Esophagus squamous epithelium (tissue), 5 donors: ENCODE data around the gene CCDC171. TPM values are rescaled to one million over a fixed set of nuclear protein-coding genes. Genes with fewer than 3 reads are reported as not detected.

Experiments
- DNase-seq: peaks from one replicate; lab custom pipeline; 2025; lab: John Stamatoyannopoulos, UW
- H3K27ac ChIP-seq, 4 donors: fragments of 200-600 bp; sonication (generic); one replicate each; pipeline ENCODE4 v1.5.1; 2016 to 2019; ENCODE audit warnings: mild to moderate bottlenecking in 1 of 4
- H3K27me3 ChIP-seq, 4 donors: fragments of 200-600 bp; sonication (generic); 1 replicate in 3 of 4; 2 replicates in 1 of 4; pipeline versions ENCODE4 v1.5.1 to v1.6.0; 2017 to 2021; ENCODE audit warnings: antibody characterized with exemption in 1 of 4
- H3K36me3 ChIP-seq, 3 donors: fragments of 200-600 bp; sonication (generic); one replicate each; pipeline ENCODE4 v1.5.1; 2016 to 2019
- H3K4me1 ChIP-seq, 3 donors: fragments of 200-600 bp; sonication (generic); one replicate each; pipeline ENCODE4 v1.5.1; 2017 to 2019
- H3K4me3 ChIP-seq, 4 donors: fragments of 200-600 bp; sonication (generic); 1 replicate in 3 of 4; 2 replicates in 1 of 4; pipeline ENCODE4 v1.5.1; 2016 to 2019; ENCODE audit warnings: mild to moderate bottlenecking in 2 of 4, moderate library complexity in 1 of 4
- H3K9me3 ChIP-seq, 3 donors: fragments of 200-600 bp; sonication (generic); one replicate each; pipeline ENCODE4 v1.5.1; 2016 to 2019
- POLR2A ChIP-seq, 4 donors: fragments of 450-650 bp; IDR thresholded peaks; one replicate each; pipeline ENCODE4 v1.6.1; 2017; ENCODE audit warnings: antibody characterized with exemption in 4 of 4, mild to moderate bottlenecking in 4 of 4, moderate library complexity in 3 of 4
- WGBS, 2 donors: methylation state at CpG; one replicate each; pipeline ENCODE4 v1.1.5; 2018; 5-methylcytosine and 5-hydroxymethylcytosine counted together
- intact Hi-C: fragments of 100-400 bp; cut with DNase I; formaldehyde crosslinking; loops from one replicate; pipeline ENCODE4 v1.15.0; 2022
- total RNA-seq, 4 donors: library from RNA; depleted of rRNA; stranded (reverse); fragments of >200 nt; gene quantifications; one replicate each; pipeline ENCODE4 v1.1.0, GENCODE V29; 2016
- TF ChIP-seq, protein P1 (sequence below), 6 experiments: fragments of 450-650 bp in 4 of 6; fragments of 200-600 bp in 2 of 6; sonication (generic) in 2 of 6; IDR thresholded peaks; one replicate each; pipeline ENCODE4 v1.5.1; 2016 to 2019; ENCODE audit warnings: antibody characterized with exemption in 6 of 6, mild to moderate bottlenecking in 4 of 6, moderate library complexity in 4 of 6
- donor health status: DM: yes; HTN: yes; CAD: no.

CCDC171 gene
- total RNA-seq, 4 donors from 2014 or later, result 0.53 to 2.9 (median 1.6) TPM

DNA sequence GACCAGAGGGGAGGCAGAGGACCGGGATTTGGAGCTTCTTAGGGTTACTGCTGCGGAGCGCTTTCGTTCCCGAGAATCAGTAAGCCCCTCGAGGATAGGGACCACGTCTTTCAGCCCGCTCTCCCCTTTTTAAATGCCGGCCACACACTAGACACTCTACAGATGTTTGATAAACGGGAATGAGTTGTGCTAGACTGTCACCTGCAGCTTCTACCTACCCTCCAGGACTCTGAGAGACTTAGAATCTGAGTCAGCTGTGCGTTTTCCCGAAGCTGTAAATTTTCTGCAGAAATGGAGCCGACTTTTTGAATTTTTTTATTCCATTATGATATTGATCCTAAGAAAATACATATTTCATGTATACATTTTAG is 670 bp downstream of the CCDC171 start:
- no peaks in the 10 kb centered on the region for H3K36me3 ChIP-seq

DNA sequence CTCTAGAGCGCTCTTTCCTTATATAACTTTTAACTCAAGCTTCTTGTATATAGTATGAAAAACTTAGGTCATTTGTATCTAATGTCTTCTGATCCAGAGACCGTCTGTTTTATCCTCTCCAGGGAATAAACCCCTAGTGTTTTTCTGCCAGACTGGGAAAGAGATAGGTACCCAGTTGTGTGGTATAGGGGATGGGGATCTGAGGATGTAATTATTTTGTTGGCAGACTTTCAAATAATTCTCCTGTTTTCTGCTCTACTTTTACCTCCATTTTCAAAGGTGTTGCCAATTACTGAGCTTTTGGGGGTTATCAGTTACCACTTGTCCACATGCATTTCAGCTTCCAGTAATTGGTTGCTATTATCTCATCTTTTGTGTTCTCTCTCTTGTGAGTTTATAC is 17.9 kb downstream of the CCDC171 start:
- no peak overlapping the region for H3K27ac ChIP-seq
- no peak overlapping the region for H3K4me3 ChIP-seq
- 92 to 95% methylated on average over 2 of the region's 2 CpGs for WGBS, 2 donors
- H3K4me1 ChIP-seq, result no peaks in the 10 kb centered on the region
- intact Hi-C loops, result no loop called here
- H3K27me3 ChIP-seq, result no peaks in the 10 kb centered on the region
- no peak for DNase-seq
- no peak for TF ChIP-seq POLR2A (IDR thresholded peaks at IDR 0.05)
- TF ChIP-seq, protein P1, sequence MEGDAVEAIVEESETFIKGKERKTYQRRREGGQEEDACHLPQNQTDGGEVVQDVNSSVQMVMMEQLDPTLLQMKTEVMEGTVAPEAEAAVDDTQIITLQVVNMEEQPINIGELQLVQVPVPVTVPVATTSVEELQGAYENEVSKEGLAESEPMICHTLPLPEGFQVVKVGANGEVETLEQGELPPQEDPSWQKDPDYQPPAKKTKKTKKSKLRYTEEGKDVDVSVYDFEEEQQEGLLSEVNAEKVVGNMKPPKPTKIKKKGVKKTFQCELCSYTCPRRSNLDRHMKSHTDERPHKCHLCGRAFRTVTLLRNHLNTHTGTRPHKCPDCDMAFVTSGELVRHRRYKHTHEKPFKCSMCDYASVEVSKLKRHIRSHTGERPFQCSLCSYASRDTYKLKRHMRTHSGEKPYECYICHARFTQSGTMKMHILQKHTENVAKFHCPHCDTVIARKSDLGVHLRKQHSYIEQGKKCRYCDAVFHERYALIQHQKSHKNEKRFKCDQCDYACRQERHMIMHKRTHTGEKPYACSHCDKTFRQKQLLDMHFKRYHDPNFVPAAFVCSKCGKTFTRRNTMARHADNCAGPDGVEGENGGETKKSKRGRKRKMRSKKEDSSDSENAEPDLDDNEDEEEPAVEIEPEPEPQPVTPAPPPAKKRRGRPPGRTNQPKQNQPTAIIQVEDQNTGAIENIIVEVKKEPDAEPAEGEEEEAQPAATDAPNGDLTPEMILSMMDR (IDR thresholded peaks at IDR 0.05), result no peak
- no peaks in the 10 kb centered on the region for H3K36me3 ChIP-seq
- H3K9me3 ChIP-seq, result no peaks in the 10 kb centered on the region

More for the DNA sequence above, 670 bp downstream of the CCDC171 start:
- Histone ChIP-seq H3K4me1 (peaks cover 4 to 19% (median 6%) of the 10 kb centered on the region in 3 donors), H3K9me3 (no peaks in the 10 kb centered on the region), H3K27me3 (no peaks in the 10 kb centered on the region), H3K27ac (peak overlapping the region; percentile 85 to 92 (median 88)), H3K4me3 (peak overlapping the region; percentile 66 to 79 (median 70))
- intact Hi-C loops, result no loop called here
- WGBS, 2 donors, result 0 to 2% methylated on average over 12 to 13 of the region's 13 CpGs
- TF ChIP-seq, protein P1 (IDR thresholded peaks at IDR 0.05), result no peak
- no peak for TF ChIP-seq POLR2A (IDR thresholded peaks at IDR 0.05)
- no peak for DNase-seq

DNA sequence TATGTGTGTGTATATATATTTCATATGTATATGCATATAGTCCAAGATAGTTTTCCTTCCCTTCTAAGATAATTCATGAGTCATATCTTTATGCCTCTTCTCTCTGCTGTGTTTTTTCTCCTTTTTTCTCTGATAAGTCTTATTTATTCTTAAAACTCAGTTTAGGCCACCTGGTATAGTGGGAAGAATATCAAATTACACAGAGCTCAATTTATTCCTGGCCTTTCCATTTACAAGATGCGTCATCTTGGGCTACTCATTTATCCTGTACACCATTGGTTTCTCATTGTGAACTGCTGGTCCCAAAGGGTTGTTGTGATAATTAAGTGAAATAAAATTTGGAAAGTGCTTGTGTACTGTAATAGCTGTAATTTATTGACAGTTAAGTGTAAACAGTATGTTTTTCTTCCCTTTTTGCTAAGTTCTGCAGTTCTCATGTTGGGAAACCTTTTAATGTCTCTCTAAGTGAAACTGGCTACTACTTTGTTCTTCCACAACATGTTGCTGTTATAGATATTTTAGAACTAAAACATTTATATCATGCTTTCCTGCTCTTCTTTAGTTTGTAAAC is 19.4 kb downstream of the CCDC171 start:
- Histone ChIP-seq H3K9me3 (no peaks in the 10 kb centered on the region), H3K4me3 (no peak overlapping the region), H3K27me3 (no peaks in the 10 kb centered on the region), H3K36me3 (no peaks in the 10 kb centered on the region), H3K4me1 (no peaks in the 10 kb centered on the region), H3K27ac (no peak overlapping the region)
- DNase-seq, result no peak
- intact Hi-C loops, result no loop called here
- no peak for TF ChIP-seq POLR2A (IDR thresholded peaks at IDR 0.05)
- TF ChIP-seq, protein P1 (IDR thresholded peaks at IDR 0.05), result no peak
- 90 to 95% methylated on average over 1 of the region's 1 CpG for WGBS, 2 donors

DNA sequence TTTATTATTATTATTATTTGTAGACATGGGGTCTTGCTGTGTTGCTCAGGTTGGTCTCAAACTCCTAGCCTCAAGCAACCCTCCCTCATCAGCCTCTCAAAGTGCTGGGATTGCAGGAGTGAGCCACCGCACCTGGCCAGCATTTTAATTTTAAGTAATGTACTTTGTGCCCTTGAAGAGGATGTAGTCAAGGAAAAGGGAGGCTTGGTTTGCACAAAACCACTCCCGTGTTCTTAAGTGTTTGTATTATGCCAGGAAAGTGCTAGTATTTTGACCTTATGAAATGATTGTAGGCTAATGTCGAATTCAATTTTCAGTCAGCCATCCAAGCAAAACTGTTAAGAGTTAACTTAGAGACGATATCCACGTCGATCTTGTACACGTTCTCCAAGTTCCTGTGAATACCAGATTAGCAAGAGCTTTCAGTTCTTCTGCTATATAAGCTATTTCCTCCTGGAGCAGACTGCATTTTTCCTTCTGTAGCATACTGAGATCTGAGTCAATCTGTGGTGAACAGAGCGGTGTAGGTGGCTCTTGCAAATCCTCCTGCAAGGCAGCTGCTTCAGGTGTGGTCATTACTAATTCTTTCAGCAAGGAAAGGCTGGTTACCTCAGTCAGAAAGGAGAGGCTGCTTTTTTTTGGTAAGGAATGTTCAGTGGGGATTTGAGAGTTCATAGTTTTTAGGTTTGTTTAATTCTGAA is 23.7 kb downstream of the CCDC171 start:
- no peak for TF ChIP-seq POLR2A (IDR thresholded peaks at IDR 0.05)
- TF ChIP-seq, protein P1 (IDR thresholded peaks at IDR 0.05), result no peak
- Histone ChIP-seq H3K27ac (no peak overlapping the region), H3K36me3 (no peaks in the 10 kb centered on the region), H3K4me3 (no peak overlapping the region), H3K27me3 (no peaks in the 10 kb centered on the region), H3K9me3 (no peaks in the 10 kb centered on the region), H3K4me1 (no peaks in the 10 kb centered on the region)
- intact Hi-C loops, result no loop called here
- 70 to 78% methylated on average over 8 of the region's 8 CpGs for WGBS, 2 donors
- no peak for DNase-seq

DNA sequence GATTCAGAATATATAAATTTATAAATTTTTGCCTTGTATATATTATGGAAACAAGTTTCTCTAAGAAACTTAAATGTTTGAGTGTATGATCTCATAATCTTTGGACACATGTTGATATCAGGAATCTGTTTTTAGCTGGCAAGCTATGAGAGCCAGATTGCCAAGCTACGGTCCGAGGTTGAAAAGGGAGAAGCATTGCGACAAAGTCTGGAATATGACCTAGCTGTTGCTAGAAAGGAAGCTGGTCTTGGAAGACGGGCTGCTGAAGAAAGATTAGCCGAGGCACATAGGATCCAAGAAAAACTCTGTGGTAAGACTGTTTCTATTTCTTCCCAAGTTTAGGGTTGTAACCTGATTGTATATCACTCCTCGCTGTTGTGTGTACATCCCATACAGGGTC is 25.9 kb downstream of the CCDC171 start:
- TF ChIP-seq POLR2A (IDR thresholded peaks at IDR 0.05), result no peak
- TF ChIP-seq, protein P1 (IDR thresholded peaks at IDR 0.05), result no peak
- DNase-seq, result no peak
- Histone ChIP-seq H3K4me1 (no peaks in the 10 kb centered on the region), H3K4me3 (no peak overlapping the region), H3K27ac (no peak overlapping the region), H3K36me3 (no peaks in the 10 kb centered on the region), H3K27me3 (no peaks in the 10 kb centered on the region), H3K9me3 (no peaks in the 10 kb centered on the region)
- WGBS, 2 donors, result 80 to 81% methylated on average over 6 of the region's 6 CpGs
- intact Hi-C loops, result no loop called here
